ENCODE results near the gene CCDC136.

Gene CCDC136

DNA sequence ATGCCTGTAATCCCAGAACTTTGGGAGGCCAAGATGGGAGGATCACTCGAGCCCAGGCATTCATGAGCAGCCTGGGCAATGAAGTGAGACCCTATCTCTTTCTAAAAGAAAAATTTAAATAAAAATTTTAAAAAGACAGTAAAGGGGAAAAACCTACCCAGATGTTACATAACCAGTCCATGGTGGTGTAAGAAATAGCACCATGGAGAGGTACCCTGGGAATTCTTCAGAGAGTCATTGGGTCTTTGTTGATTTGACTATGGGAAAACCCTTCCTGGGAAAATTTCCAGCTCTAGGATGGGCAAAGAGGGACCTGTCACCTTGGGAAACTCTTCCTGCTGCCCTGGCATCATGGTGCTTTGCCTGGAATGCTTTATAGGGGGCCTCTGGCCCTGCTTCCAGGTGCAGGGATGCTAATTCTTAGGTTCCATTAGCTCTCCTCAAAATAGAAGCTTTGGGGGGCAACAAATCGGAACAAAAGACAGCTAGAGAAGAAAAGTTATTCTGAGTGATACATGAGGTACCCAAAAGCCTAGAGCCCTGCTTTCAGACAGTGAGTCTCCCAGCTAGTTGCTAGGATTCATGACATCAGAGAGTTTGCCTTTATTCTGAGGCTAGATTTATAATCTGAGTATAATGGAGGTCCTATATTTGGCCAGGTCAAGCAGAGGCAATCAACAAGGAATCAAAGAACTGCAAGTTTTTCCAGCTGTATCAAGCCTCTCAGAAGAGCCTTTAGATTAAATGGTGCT is 10.1 kb downstream of the CCDC136 start:
- H3K4me3 Mint-ChIP-seq, result no peak overlapping the region
- H3K4me1 Mint-ChIP-seq, result peaks cover 16% of the 10 kb centered on the region
- peaks cover 48% of the 10 kb centered on the region for H3K36me3 Mint-ChIP-seq (ENCODE audit: low read depth)
- no peak overlapping the region for H3K27ac Mint-ChIP-seq
- H3K27me3 Mint-ChIP-seq (ENCODE audit: low read depth), result no peaks in the 10 kb centered on the region
- H3K9me3 Mint-ChIP-seq, result no peaks in the 10 kb centered on the region
- no peak for TF ChIP-seq CTCF (IDR thresholded peaks at IDR 0.05; ENCODE audit: unreplicated experiment in 3 of 3)

DNA sequence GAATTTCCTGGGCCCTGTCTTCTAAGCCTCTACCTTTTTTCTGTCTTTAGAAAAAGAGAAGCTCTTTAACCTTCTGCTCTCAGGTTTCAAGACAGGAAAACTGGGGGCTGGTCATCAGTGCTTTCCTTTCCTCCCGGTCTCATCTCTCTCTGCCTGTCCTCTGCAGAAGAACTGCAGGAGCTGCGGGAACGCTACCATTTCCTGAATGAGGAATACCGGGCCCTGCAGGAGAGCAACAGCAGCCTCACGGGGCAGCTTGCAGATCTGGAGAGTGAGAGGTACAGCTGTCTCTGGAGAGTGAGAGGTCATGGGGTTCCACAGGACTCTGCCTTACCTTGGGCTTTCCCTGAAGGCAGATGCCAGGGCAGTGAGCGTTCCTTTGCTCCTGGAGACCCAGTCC is 12.7 kb downstream of the CCDC136 start:
- TF ChIP-seq CTCF (IDR thresholded peaks at IDR 0.05; ENCODE audit: unreplicated experiment in 3 of 3), result no peak
- Mint-ChIP-seq H3K4me3 (no peak overlapping the region), H3K4me1 (peaks cover 32% of the 10 kb centered on the region)

DNA sequence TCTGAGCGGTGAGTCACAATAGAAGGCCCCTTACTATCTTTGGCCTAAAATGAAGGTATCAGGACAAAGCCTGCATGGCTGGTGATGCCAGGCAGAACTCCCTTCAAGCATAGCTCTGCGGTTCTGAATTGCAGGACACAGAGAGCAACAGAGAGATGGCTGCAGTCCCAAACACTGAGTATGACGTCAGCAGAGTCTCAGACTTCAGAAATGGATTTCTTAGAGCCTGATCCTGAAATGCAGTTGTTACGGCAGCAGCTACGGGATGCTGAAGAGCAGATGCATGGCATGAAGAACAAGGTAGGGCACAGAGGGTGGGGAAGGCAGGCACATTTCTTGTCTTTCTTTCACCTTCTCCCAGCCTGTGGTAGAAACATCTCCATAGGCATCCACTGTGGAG is 13.5 kb downstream of the CCDC136 start:
- no peak for TF ChIP-seq CTCF (IDR thresholded peaks at IDR 0.05; ENCODE audit: unreplicated experiment in 3 of 3)
- H3K9me3 Mint-ChIP-seq, result no peaks in the 10 kb centered on the region

More for the DNA sequence above, 12.7 kb downstream of the CCDC136 start:
- Mint-ChIP-seq H3K9me3 (no peaks in the 10 kb centered on the region), H3K36me3 (ENCODE audit: low read depth) (peaks cover 52% of the 10 kb centered on the region), H3K27me3 (ENCODE audit: low read depth) (no peaks in the 10 kb centered on the region), H3K27ac (no peak overlapping the region)

DNA sequence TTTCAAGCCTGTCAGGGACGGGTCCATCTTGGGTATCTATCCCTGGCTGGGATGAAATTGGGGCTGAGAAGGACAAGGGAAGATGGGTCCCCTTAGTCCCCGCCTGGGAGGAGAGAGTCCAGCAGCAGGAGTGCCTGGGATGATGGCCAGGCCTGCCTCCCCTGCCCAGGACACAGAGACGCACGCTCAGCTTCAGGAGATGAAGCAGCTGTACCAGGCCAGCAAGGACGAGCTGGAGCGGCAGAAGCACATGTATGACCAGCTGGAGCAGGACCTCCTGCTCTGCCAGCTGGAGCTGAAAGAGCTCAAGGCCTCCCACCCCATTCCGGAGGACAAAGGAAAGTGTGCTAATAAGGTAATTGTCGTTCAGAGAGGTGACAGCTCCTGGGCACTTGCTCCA is 15.4 kb downstream of the CCDC136 start:
- peaks cover 42% of the 10 kb centered on the region for H3K36me3 Mint-ChIP-seq (ENCODE audit: low read depth)

More for the DNA sequence above, 13.5 kb downstream of the CCDC136 start:
- peaks cover 55% of the 10 kb centered on the region for H3K36me3 Mint-ChIP-seq (ENCODE audit: low read depth)
- H3K4me3 Mint-ChIP-seq, result no peak overlapping the region
- peaks cover 37% of the 10 kb centered on the region for H3K4me1 Mint-ChIP-seq
- no peaks in the 10 kb centered on the region for H3K27me3 Mint-ChIP-seq (ENCODE audit: low read depth)
- no peak overlapping the region for H3K27ac Mint-ChIP-seq

DNA sequence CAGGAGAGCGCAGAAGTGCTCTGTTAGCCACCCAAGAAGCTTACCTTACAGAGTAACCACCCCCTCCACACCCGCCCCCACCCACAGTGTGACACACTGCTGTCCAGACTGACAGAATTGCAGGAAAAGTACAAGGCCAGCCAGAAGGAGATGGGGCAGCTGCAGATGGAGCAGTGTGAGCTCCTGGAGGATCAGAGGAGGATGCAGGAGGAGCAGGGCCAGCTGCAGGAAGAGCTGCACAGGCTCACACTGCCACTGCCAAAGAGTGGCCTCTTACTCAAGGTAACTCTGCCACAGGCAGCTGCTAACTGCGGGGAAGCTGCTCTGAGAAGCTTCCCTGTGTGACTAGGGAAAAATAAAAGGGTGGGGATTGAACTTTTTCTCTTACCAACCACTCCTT is 17.6 kb downstream of the CCDC136 start:
- H3K9me3 Mint-ChIP-seq, result no peaks in the 10 kb centered on the region
- H3K27ac Mint-ChIP-seq, result no peak overlapping the region
- peaks cover 41% of the 10 kb centered on the region for H3K36me3 Mint-ChIP-seq (ENCODE audit: low read depth)
- no peak for TF ChIP-seq CTCF (IDR thresholded peaks at IDR 0.05; ENCODE audit: unreplicated experiment in 3 of 3)
- H3K4me1 Mint-ChIP-seq, result peaks cover 35% of the 10 kb centered on the region
- no peak overlapping the region for H3K4me3 Mint-ChIP-seq
- H3K27me3 Mint-ChIP-seq (ENCODE audit: low read depth), result no peaks in the 10 kb centered on the region

More for the DNA sequence above, 15.4 kb downstream of the CCDC136 start:
- TF ChIP-seq CTCF (IDR thresholded peaks at IDR 0.05; ENCODE audit: unreplicated experiment in 3 of 3), result no peak
- H3K4me1 Mint-ChIP-seq, result peaks cover 37% of the 10 kb centered on the region
- no peaks in the 10 kb centered on the region for H3K27me3 Mint-ChIP-seq (ENCODE audit: low read depth)
- no peak overlapping the region for H3K4me3 Mint-ChIP-seq
- no peak overlapping the region for H3K27ac Mint-ChIP-seq
- no peaks in the 10 kb centered on the region for H3K9me3 Mint-ChIP-seq

GRCh38 chr7:128810473-128810872 is 18.7 kb downstream of the CCDC136 start:
- peaks cover 32% of the 10 kb centered on the region for H3K36me3 Mint-ChIP-seq (ENCODE audit: low read depth)
- peaks cover 43% of the 10 kb centered on the region for H3K4me1 Mint-ChIP-seq
- no peak overlapping the region for H3K27ac Mint-ChIP-seq
- TF ChIP-seq CTCF (IDR thresholded peaks at IDR 0.05; ENCODE audit: unreplicated experiment in 3 of 3), result no peak
- H3K4me3 Mint-ChIP-seq, result no peak overlapping the region
- H3K9me3 Mint-ChIP-seq, result no peaks in the 10 kb centered on the region
- no peaks in the 10 kb centered on the region for H3K27me3 Mint-ChIP-seq (ENCODE audit: low read depth)

Measured in nephron (organoid).